ENCODE measurements around the gene FKBP5. TPM values are rescaled to one million over a fixed set of nuclear protein-coding genes. Genes with fewer than 3 reads are reported as not detected.
"Not testable (repeated sequence)": the region's sequence is repeated elsewhere in the genome, so short reads cannot be mapped to it uniquely, and the experiment has no call there.

Gene FKBP5
- total and polyA plus RNA-seq, 3 donors from 2014 or later = 86.8 to 185 (median 156) TPM

DNA sequence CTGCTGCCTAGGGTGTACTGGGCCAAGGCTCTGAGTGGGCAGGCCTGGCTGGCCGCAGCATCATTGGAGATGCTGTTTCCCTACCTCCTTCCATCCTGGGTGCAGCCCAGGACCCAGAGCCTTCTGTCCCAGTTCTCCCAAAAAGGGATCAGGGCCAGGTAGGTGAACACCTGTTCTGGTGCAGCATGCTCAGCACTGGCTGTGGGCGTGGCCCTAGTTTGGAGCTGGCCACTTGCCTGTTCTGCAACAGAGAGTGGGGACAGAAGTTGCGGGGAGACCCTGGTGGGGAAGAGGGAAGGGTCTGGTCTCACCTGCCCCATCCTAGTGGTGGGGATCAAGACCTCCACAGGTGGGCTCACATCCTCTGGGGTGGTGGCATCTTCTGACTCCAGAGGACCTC lies 46.7 kb upstream of the FKBP5 start:
- no peak overlapping the region for H3K4me3 ChIP-seq
- peaks cover 47% of the 10 kb centered on the region for H3K4me1 ChIP-seq
- no peaks in the 10 kb centered on the region for H3K9me3 ChIP-seq
- 80 to 87% methylated on average over 1 to 3 of the region's 3 CpGs for WGBS, 2 donors
- no peak for TF ChIP-seq POLR2A (IDR thresholded peaks at IDR 0.05)
- TF ChIP-seq, protein P1, sequence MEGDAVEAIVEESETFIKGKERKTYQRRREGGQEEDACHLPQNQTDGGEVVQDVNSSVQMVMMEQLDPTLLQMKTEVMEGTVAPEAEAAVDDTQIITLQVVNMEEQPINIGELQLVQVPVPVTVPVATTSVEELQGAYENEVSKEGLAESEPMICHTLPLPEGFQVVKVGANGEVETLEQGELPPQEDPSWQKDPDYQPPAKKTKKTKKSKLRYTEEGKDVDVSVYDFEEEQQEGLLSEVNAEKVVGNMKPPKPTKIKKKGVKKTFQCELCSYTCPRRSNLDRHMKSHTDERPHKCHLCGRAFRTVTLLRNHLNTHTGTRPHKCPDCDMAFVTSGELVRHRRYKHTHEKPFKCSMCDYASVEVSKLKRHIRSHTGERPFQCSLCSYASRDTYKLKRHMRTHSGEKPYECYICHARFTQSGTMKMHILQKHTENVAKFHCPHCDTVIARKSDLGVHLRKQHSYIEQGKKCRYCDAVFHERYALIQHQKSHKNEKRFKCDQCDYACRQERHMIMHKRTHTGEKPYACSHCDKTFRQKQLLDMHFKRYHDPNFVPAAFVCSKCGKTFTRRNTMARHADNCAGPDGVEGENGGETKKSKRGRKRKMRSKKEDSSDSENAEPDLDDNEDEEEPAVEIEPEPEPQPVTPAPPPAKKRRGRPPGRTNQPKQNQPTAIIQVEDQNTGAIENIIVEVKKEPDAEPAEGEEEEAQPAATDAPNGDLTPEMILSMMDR (IDR thresholded peaks at IDR 0.05) = no peak
- no peak for DNase-seq
- no peaks in the 10 kb centered on the region for H3K27me3 ChIP-seq
- no peak overlapping the region for H3K27ac ChIP-seq
- no peaks in the 10 kb centered on the region for H3K36me3 ChIP-seq (ENCODE audit: low read depth, missing control alignments)
- intact Hi-C loops (cut with DNase I; ENCODE audit: low total_unique reads) = loop anchor here (5.0 kb wide), 1 partner anchor 213 kb away; no protein-coding TSS in a partner anchor

DNA sequence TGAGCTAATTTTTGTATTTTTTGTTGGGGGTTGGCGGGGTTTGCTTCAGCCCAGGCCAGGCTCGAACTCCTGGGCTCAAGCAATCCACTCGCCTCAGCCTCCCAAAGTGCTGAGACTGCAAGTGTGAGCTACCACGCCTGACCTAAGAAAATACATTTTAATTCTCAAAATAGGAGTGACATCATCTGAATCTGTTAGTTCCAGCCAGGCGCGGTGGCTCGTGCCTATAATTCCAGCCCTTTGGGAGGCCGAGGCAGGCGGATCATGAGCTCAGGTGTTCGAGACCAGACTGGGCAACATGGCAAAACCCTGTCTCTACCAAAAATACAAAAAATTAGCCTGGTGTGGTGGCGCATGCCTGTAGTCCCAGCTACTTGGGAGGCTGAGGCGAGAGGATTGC lies 45.6 kb upstream of the FKBP5 start:
- not testable (repeated sequence) for H3K9me3 ChIP-seq; H3K36me3 ChIP-seq (ENCODE audit: low read depth, missing control alignments); H3K4me3 ChIP-seq; DNase-seq; H3K27me3 ChIP-seq
- Histone ChIP-seq H3K4me1 (peaks cover 55% of the 10 kb centered on the region), H3K27ac (peak overlapping the region in 1 of 2 donors; percentile 97)
- WGBS, 2 donors = 86 to 96% methylated on average over 12 of the region's 12 CpGs
- intact Hi-C loops (cut with DNase I; ENCODE audit: low total_unique reads) = loop anchor here (5.0 kb wide), 1 partner anchor 147 kb away; no protein-coding TSS in a partner anchor

DNA sequence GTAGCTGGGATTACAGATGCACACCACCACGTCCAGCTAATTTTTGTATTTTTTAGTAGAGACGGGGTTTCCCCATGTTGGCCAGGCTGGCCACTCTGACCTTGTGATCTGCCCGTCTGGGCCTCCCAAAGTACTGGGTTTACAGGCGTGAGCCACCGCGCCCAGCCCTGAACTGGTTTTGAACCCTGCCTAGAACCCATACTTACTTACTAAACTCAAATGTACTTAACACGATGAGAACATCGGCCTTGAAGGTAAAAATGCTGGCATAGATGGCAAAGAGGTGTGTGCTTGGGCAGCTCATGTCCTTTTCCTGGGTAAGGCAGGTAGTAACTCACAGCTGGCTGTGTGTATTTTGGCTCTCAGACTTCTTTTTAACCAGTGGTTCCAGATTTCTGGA lies 44.9 kb upstream of the FKBP5 start:
- no peak for TF ChIP-seq POLR2A (IDR thresholded peaks at IDR 0.05)
- TF ChIP-seq, protein P1 (IDR thresholded peaks at IDR 0.05) = no peak
- H3K27ac ChIP-seq = peak overlapping the region; percentile 97 to 98

DNA sequence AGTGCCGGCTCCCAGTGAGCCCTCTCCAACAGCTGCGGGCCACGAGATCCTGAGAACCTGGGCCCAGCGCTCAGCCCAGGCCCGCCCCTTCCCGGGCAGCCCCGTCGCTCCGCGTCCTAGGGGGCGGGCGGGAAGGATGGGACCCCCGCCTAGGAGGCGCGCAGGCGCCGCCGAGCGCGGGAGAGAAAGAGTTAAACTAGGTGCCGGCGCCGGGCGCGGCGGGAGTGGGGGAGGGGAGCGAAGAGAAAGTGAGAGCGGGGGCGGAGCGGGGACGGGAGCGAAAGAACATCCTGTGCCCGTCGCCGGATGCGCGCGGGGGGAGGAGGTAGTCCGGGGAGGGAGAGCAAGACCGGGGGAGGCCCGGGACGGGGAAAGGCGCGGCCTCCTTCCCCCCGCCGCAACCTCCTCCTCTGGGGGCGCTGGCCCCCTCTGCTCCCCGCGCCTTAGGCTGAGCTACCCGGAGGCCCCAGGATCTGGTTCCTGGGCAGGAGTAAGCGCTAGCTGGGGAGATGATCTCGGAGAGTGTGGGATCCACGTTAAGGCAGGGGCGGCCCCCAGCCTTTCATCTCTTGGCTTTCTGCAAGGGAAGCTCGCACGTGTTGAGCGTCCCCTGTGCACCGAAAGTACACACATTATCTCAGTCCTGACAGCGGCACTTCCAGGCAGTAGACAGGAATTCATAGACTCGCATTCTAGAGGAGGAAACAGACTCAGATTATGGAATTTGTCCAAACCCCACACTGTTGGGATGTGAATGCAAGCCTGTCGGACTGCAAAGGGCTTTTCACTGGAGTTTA lies 43.2 kb upstream of the FKBP5 start:
- DNase-seq = peak; percentile 96
- Histone ChIP-seq H3K4me1 (peaks cover 76% of the 10 kb centered on the region), H3K27ac (peak overlapping the region; percentile 97 to 98), H3K27me3 (no peaks in the 10 kb centered on the region), H3K9me3 (no peaks in the 10 kb centered on the region), H3K4me3 (peak overlapping the region; percentile 53 to 72), H3K36me3 (ENCODE audit: low read depth, missing control alignments) (no peaks in the 10 kb centered on the region)
- no peak for TF ChIP-seq POLR2A (IDR thresholded peaks at IDR 0.05)
- TF ChIP-seq, protein P1 (IDR thresholded peaks at IDR 0.05) = peak in 1 of 3 experiments; percentile 6
- intact Hi-C loops (cut with DNase I; ENCODE audit: low total_unique reads) = loop anchor here (5.0 kb wide), 1 partner anchor 145 kb away; no protein-coding TSS in a partner anchor
- WGBS, 2 donors = 0% methylated on average over 29 to 61 of the region's 61 CpGs

More for the DNA sequence above, 44.9 kb upstream of the FKBP5 start:
- intact Hi-C loops (cut with DNase I; ENCODE audit: low total_unique reads) = loop anchor here (5.0 kb wide), 1 partner anchor 146 kb away; no protein-coding TSS in a partner anchor
- Histone ChIP-seq H3K27me3 (no peaks in the 10 kb centered on the region), H3K9me3 (no peaks in the 10 kb centered on the region), H3K4me1 (peaks cover 62% of the 10 kb centered on the region), H3K4me3 (no peak overlapping the region), H3K36me3 (ENCODE audit: low read depth, missing control alignments) (no peaks in the 10 kb centered on the region)
- WGBS, 2 donors = 81% methylated on average over 8 of the region's 8 CpGs
- no peak for DNase-seq

DNA sequence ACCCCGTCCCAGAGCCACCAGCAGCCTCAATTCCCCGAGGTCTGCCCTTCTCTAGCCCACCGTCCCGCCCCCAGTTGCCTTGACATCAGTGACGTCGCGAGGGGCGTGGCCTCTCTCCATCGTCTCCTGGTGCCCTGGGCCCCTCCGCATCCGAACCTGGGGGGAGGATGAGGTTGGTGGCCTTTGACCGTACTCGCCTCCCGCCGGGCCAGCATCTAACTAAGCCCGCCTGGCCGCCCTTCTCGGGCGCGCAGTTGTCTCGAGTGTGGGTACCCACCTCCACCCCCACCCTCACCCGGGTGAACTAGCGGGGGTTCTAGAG lies 42.7 kb upstream of the FKBP5 start:
- no peaks in the 10 kb centered on the region for H3K36me3 ChIP-seq (ENCODE audit: low read depth, missing control alignments)
- peak; percentile 39 for TF ChIP-seq POLR2A (IDR thresholded peaks at IDR 0.05)
- TF ChIP-seq, protein P1 (IDR thresholded peaks at IDR 0.05) = no peak
- peak; percentile 98 for DNase-seq
- peak overlapping the region; percentile 97 to 98 for H3K27ac ChIP-seq
- intact Hi-C loops (cut with DNase I; ENCODE audit: low total_unique reads) = loop anchor here (5.0 kb wide), 1 partner anchor 144 kb away; no protein-coding TSS in a partner anchor
- H3K4me1 ChIP-seq = peaks cover 81% of the 10 kb centered on the region
- 0% methylated on average over 1 to 13 of the region's 23 CpGs for WGBS, 2 donors
- no peaks in the 10 kb centered on the region for H3K27me3 ChIP-seq
- H3K9me3 ChIP-seq = no peaks in the 10 kb centered on the region
- H3K4me3 ChIP-seq = peak overlapping the region; percentile 53 to 72

Measured in testis (tissue), 3 donors.